DOHH2 (cell line): ENCODE measurements around the gene RPL28.

Experiments used
- H3F3A ChIP-seq: fragments of 200-600 bp; sonication (generic), shearing (Covaris generic); 2 replicates; pipeline ENCODE4 v1.6.0; 2016; ENCODE audit warnings: antibody characterized with exemption, mild to moderate bottlenecking; ENCODE audit not compliant: control insufficient read depth, insufficient read depth
- H3K27ac ChIP-seq: fragments of 200-600 bp; sonication (generic); 2 replicates; pipeline ENCODE4 v1.5.1; 2014; ENCODE audit warnings: low read depth, mild to moderate bottlenecking, low read length, moderate library complexity
- H3K27me3 ChIP-seq: fragments of 200-600 bp; sonication (generic); 2 replicates; pipeline ENCODE4 v1.6.1; 2014; ENCODE audit warnings: mild to moderate bottlenecking, low read length, mixed read lengths; ENCODE audit not compliant: control insufficient read depth
- H3K36me3 ChIP-seq: fragments of 200-600 bp; sonication (generic); 2 replicates; pipeline ENCODE4 v1.6.1; 2014; ENCODE audit warnings: mild to moderate bottlenecking, low read length, moderate library complexity, mixed read lengths; ENCODE audit not compliant: control insufficient read depth
- H3K4me1 ChIP-seq: fragments of 200-600 bp; sonication (generic); 2 replicates; pipeline ENCODE4 v1.6.1; 2014; ENCODE audit warnings: mild to moderate bottlenecking, low read length, mixed read lengths; ENCODE audit not compliant: control insufficient read depth
- H3K4me2 ChIP-seq: fragments of 200-600 bp; sonication (generic); 2 replicates; pipeline ENCODE4 v1.6.0; 2014; ENCODE audit warnings: mild to moderate bottlenecking, low read length, moderate library complexity
- H3K4me3 ChIP-seq: fragments of 200-600 bp; sonication (generic); 2 replicates; pipeline ENCODE4 v1.5.1; 2014; ENCODE audit warnings: mild to moderate bottlenecking, low read length, mixed read lengths
- H3K79me2 ChIP-seq: fragments of 200-600 bp; sonication (generic); 2 replicates; pipeline ENCODE4 v1.6.1; 2014; ENCODE audit warnings: mild to moderate bottlenecking, low read length, mixed read lengths; ENCODE audit not compliant: control insufficient read depth
- H3K9me2 ChIP-seq: fragments of 200-600 bp; sonication (generic); replicated peaks from 2 replicates; pipeline ENCODE4 v1.6.1; 2014; ENCODE audit warnings: mild to moderate bottlenecking, low read length, mixed read lengths; ENCODE audit not compliant: control insufficient read depth
- H3K9me3 ChIP-seq: fragments of 200-600 bp; sonication (generic); 2 replicates; pipeline ENCODE4 v1.6.1; 2014; ENCODE audit warnings: antibody characterized with exemption, low read length, mixed read lengths; ENCODE audit not compliant: control insufficient read depth, insufficient read depth
- H4K20me1 ChIP-seq: fragments of 200-600 bp; sonication (generic); 2 replicates; pipeline ENCODE4 v1.6.0; 2014; ENCODE audit warnings: low read depth, mild to moderate bottlenecking, antibody characterized with exemption, low read length, moderate library complexity; ENCODE audit not compliant: control insufficient read depth, insufficient read depth
- CTCF ChIP-seq: fragments of 200-600 bp; sonication (generic); IDR thresholded peaks from one replicate; pipeline ENCODE4 v1.5.1; 2014; ENCODE audit warnings: antibody characterized with exemption, mild to moderate bottlenecking, low read depth, low read length; ENCODE audit not compliant: poor library complexity, severe bottlenecking
- EZH2phosphoT487 ChIP-seq: fragments of 200-600 bp; sonication (generic); IDR thresholded peaks from 2 replicates; pipeline ENCODE4 v1.6.1; 2017; ENCODE audit warnings: borderline replicate concordance, mild to moderate bottlenecking, antibody characterized with exemption, low read length, moderate library complexity, mixed read lengths

Gene RPL28

GRCh38 chr19:55384131-55384919 is 1.4 kb upstream of the RPL28 start, which contains the start of gene TMEM238:
TSS of gene TMEM238 (minus strand) at chr19:55384292. CDS start at chr19:55384259, 33 bp downstream.
- Histone ChIP-seq H3K27me3 (peaks cover 3% of the 10 kb centered on the region; the same call in 1 of the 2 replicates), H3K9me3 (no peaks in the 10 kb centered on the region), H3K27ac (peak within 1 kb of the TSS; percentile 97), H3K9me2 (no peaks in the 10 kb centered on the region), H3K4me3 (peak within 1 kb of the TSS; percentile 99), H3K4me1 (peaks cover 51% of the 10 kb centered on the region), H3K79me2 (peaks cover 60% of the 10 kb centered on the region), H3F3A (peaks cover 45% of the 10 kb centered on the region), H3K36me3 (peaks cover 44% of the 10 kb centered on the region), H3K4me2 (peak within 1 kb of the TSS; percentile 99), H4K20me1 (peaks cover 29% of the 10 kb centered on the region)
- TF ChIP-seq CTCF: no peak
- TF ChIP-seq EZH2phosphoT487: no peak

GRCh38 chr19:55384920-55385723 is 610 bp upstream of the RPL28 start:
- H3F3A ChIP-seq: peaks cover 50% of the 10 kb centered on the region
- peaks cover 60% of the 10 kb centered on the region for H3K79me2 ChIP-seq

GRCh38 chr19:55386493-55386971 is 800 bp downstream of the RPL28 start:
- TF ChIP-seq CTCF: no peak
- TF ChIP-seq EZH2phosphoT487: no peak
- Histone ChIP-seq H3K36me3 (peaks cover 54% of the 10 kb centered on the region), H3K9me2 (no peaks in the 10 kb centered on the region), H3K27me3 (peaks cover 3% of the 10 kb centered on the region; the same call in 1 of the 2 replicates), H3K9me3 (no peaks in the 10 kb centered on the region), H3K4me1 (peaks cover 67% of the 10 kb centered on the region), H4K20me1 (peaks cover 36% of the 10 kb centered on the region), H3K4me2 (peak overlapping the region; percentile 99), H3K27ac (peak overlapping the region; percentile 97), H3K79me2 (peaks cover 58% of the 10 kb centered on the region), H3K4me3 (peak overlapping the region; percentile 99), H3F3A (peaks cover 64% of the 10 kb centered on the region)

More at GRCh38 chr19:55384920-55385723, 610 bp upstream of the RPL28 start:
- H3K4me1 ChIP-seq: peaks cover 57% of the 10 kb centered on the region
- peaks cover 52% of the 10 kb centered on the region for H3K36me3 ChIP-seq
- no peaks in the 10 kb centered on the region for H3K9me2 ChIP-seq
- TF ChIP-seq EZH2phosphoT487: no peak
- no peak for TF ChIP-seq CTCF
- H4K20me1 ChIP-seq: peaks cover 30% of the 10 kb centered on the region
- peaks cover 3% of the 10 kb centered on the region; the same call in 1 of the 2 replicates for H3K27me3 ChIP-seq
- H3K9me3 ChIP-seq: no peaks in the 10 kb centered on the region
- peak overlapping the region; percentile 99 for H3K4me3 ChIP-seq
- H3K4me2 ChIP-seq: peak overlapping the region; percentile 99
- H3K27ac ChIP-seq: peak overlapping the region; percentile 97
